Measurements from ENCODE around the gene PLET1. TPM values are rescaled to one million over a fixed set of nuclear protein-coding genes. Genes with fewer than 3 reads are reported as not detected.

The PLET1 gene
- total RNA-seq, 4 donors from 2014 or later = not detected

Small RNAs within 50 kb of the gene (small RNA-seq; reads per million reads assigned to genes)
- 0 reads per million in 4 donors for gene MRPS36P4

Other genes with a start within 250 kb of the PLET1 start
- 10 to 100 TPM; 28.9 to 56.5 (median 39.4) TPM for gene DLAT, start 235.5 kb downstream of the PLET1 start, total RNA-seq
- gene PIH1D2, start 186.8 kb downstream of the PLET1 start, total RNA-seq = 1 to 10 TPM; 1.7 to 3.3 (median 2.8) TPM
- gene NKAPD1, start 186.6 kb downstream of the PLET1 start, total RNA-seq = 10 to 100 TPM in 3 of 4 donors, 1 to 10 TPM in 1; 8.2 to 19.4 (median 13.7) TPM
- 10 to 100 TPM; 43.5 to 65.3 (median 62.1) TPM for gene TIMM8B, start 174.1 kb downstream of the PLET1 start, total RNA-seq
- 100 to 1,000 TPM in 3 of 4 donors, 10 to 100 TPM in 1; 78.5 to 155 (median 122) TPM for gene SDHD, start 174.0 kb downstream of the PLET1 start, total RNA-seq
- gene IL18, start 96.8 kb downstream of the PLET1 start, total RNA-seq = 100 to 1,000 TPM in 2 of 4 donors, 10 to 100 TPM in 2; 43.7 to 125 (median 98.3) TPM
- 1 to 10 TPM in 1 of 4 donors, under 1 TPM in 1, not detected in 2; 0.38 to 2.5 TPM for gene TEX12, start 93.5 kb downstream of the PLET1 start, total RNA-seq
- gene BCO2, start 85.3 kb downstream of the PLET1 start, total RNA-seq = 10 to 100 TPM in 2 of 4 donors, 1 to 10 TPM in 2; 2.7 to 17.0 (median 9.5) TPM
- gene PTS, start 34.4 kb downstream of the PLET1 start, total RNA-seq = 10 to 100 TPM; 18.4 to 41.8 (median 38.0) TPM